ENCODE measurements around the gene RAD51B. TPM values are rescaled to one million over a fixed set of nuclear protein-coding genes. Genes with fewer than 3 reads are reported as not detected.

Gene RAD51B
- total and polyA plus RNA-seq, 9 of the 15 experiments (the other 6 are each of a cell fraction or from before 2014, with no cell fraction given) = 8.5 to 17.3 (median 11.3) TPM

- TF ChIP-seq, protein P1, sequence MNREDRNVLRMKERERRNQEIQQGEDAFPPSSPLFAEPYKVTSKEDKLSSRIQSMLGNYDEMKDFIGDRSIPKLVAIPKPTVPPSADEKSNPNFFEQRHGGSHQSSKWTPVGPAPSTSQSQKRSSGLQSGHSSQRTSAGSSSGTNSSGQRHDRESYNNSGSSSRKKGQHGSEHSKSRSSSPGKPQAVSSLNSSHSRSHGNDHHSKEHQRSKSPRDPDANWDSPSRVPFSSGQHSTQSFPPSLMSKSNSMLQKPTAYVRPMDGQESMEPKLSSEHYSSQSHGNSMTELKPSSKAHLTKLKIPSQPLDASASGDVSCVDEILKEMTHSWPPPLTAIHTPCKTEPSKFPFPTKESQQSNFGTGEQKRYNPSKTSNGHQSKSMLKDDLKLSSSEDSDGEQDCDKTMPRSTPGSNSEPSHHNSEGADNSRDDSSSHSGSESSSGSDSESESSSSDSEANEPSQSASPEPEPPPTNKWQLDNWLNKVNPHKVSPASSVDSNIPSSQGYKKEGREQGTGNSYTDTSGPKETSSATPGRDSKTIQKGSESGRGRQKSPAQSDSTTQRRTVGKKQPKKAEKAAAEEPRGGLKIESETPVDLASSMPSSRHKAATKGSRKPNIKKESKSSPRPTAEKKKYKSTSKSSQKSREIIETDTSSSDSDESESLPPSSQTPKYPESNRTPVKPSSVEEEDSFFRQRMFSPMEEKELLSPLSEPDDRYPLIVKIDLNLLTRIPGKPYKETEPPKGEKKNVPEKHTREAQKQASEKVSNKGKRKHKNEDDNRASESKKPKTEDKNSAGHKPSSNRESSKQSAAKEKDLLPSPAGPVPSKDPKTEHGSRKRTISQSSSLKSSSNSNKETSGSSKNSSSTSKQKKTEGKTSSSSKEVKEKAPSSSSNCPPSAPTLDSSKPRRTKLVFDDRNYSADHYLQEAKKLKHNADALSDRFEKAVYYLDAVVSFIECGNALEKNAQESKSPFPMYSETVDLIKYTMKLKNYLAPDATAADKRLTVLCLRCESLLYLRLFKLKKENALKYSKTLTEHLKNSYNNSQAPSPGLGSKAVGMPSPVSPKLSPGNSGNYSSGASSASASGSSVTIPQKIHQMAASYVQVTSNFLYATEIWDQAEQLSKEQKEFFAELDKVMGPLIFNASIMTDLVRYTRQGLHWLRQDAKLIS (CRISPR knock-in tag; IDR thresholded peaks at IDR 0.05) = no peak
- TF ChIP-seq PCBP2 (IDR thresholded peaks at IDR 0.05; ENCODE audit: low read depth, low read length, poor library complexity, severe bottlenecking) (no peak), PPARD (CRISPR knock-in tag; IDR thresholded peaks at IDR 0.05) (no peak), TCF15 (CRISPR knock-in tag; IDR thresholded peaks at IDR 0.05) (no peak), ZBTB9 (CRISPR knock-in tag; IDR thresholded peaks at IDR 0.05) (no peak), TOE1 (IDR thresholded peaks at IDR 0.05; ENCODE audit: borderline replicate concordance) (no peak), TOE1 (CRISPR knock-in tag; IDR thresholded peaks at IDR 0.05; ENCODE audit: borderline replicate concordance, low read depth) (no peak), SREBF1 (IDR thresholded peaks at IDR 0.05; ENCODE audit: borderline replicate concordance, low read depth, low read length) (no peak), EGR1 (conservative IDR thresholded peaks at IDR 0.05) (no peak)
Observed at GRCh38 chr14:68752271-68753006, 932.9 kb downstream of the RAD51B start (continued).

Data from K562 (cell line).